SK-N-MC (cell line): ENCODE data around the gene KCNK13.
A peak's percentile ranks its signal among the peaks of the same experiment; 100 is the strongest.
"Not testable (repeated sequence)": the region's sequence is repeated elsewhere in the genome, so short reads cannot be mapped to it uniquely, and the experiment has no call there.

Experiments used
- DNase-seq: peaks from one replicate; pipeline ENCODE4 v3.0.0-alpha.2; 2011; ENCODE audit warnings: low read depth, low spot score
- H3K27ac ChIP-seq: fragments of 200-600 bp; sonication (generic); 2 replicates; pipeline ENCODE4 v1.5.1; 2016; ENCODE audit warnings: mixed run types
- H3K36me3 ChIP-seq: fragments of 200-600 bp; sonication (generic); 2 replicates; pipeline ENCODE4 v1.6.1; 2017; ENCODE audit warnings: antibody characterized with exemption, low read length, mixed read lengths; ENCODE audit not compliant: insufficient read depth
- H3K4me3 ChIP-seq: fragments of 200-600 bp; sonication (generic); 2 replicates; pipeline ENCODE4 v1.5.1; 2016
- H3K9ac ChIP-seq: fragments of 200-600 bp; sonication (generic); 2 replicates; pipeline ENCODE4 v1.8.0; 2017; ENCODE audit warnings: mixed run types, mixed read lengths; ENCODE audit not compliant: insufficient read length
- H3K9me3 ChIP-seq: fragments of 200-600 bp; sonication (generic); 2 replicates; pipeline ENCODE4 v1.6.1; 2017; ENCODE audit warnings: low read depth, mild to moderate bottlenecking, antibody characterized with exemption, low read length, moderate library complexity, mixed read lengths
- EZH2 ChIP-seq: fragments of 200-600 bp; sonication (generic); IDR thresholded peaks from one replicate; pipeline ENCODE4 v1.6.1; 2017; ENCODE audit warnings: antibody characterized with exemption
- FOXP2 ChIP-seq: optimal IDR thresholded peaks from 2 replicates; pipeline ENCODE3; 2011; ENCODE audit warnings: mild to moderate bottlenecking, moderate library complexity; ENCODE audit not compliant: insufficient read depth; ENCODE audit errors: extremely low read length, control extremely low read depth
- POLR2AphosphoS5 ChIP-seq: IDR thresholded peaks from 2 replicates; pipeline ENCODE4 v1.6.1; 2012; ENCODE audit warnings: mild to moderate bottlenecking, low read depth, low read length, borderline replicate concordance

Gene KCNK13

GRCh38 chr14:90061685-90062126 is at the start of gene KCNK13:
Gene KCNK13, plus strand, starts transcription at chr14:90061994. Its CDS starts 212 bp downstream, at chr14:90062206.
- DNase-seq: no peak
- 0 out of 2 replicates have a peak, but pooled peaks cover 4% of the 10 kb centered on the region for H3K9me3 ChIP-seq
- H3K9ac ChIP-seq: no peak within 1 kb of the TSS
- H3K4me3 ChIP-seq: peak within 1 kb of the TSS; percentile 74
- TF ChIP-seq EZH2 (no peak), FOXP2 (no peak), POLR2AphosphoS5 (no peak)
- H3K27ac ChIP-seq: no peak within 1 kb of the TSS
- no peaks in the 10 kb centered on the region for H3K36me3 ChIP-seq

- DNase-seq: no peak
- Histone ChIP-seq H3K27ac (no peak overlapping the region), H3K9me3 (no peaks in the 10 kb centered on the region), H3K36me3 (peaks cover 23% of the 10 kb centered on the region), H3K4me3 (no peak overlapping the region), H3K9ac (no peak overlapping the region)
- TF ChIP-seq FOXP2 (no peak), POLR2AphosphoS5 (no peak), EZH2 (no peak)
Measured at GRCh38 chr14:90017371-90017770, 44.4 kb upstream of the KCNK13 start.

- Histone ChIP-seq H3K9ac (no peak overlapping the region), H3K9me3 (no peaks in the 10 kb centered on the region), H3K4me3 (no peak overlapping the region), H3K27ac (no peak overlapping the region), H3K36me3 (peaks cover 33% of the 10 kb centered on the region)
- TF ChIP-seq POLR2AphosphoS5 (no peak), EZH2 (no peak), FOXP2 (no peak)
- DNase-seq: no peak
Measured at GRCh38 chr14:90019824-90020523, 41.8 kb upstream of the KCNK13 start.

- peaks cover 37% of the 10 kb centered on the region for H3K36me3 ChIP-seq
- H3K9ac ChIP-seq: no peak overlapping the region
- H3K27ac ChIP-seq: no peak overlapping the region
- TF ChIP-seq EZH2 (no peak), FOXP2 (no peak), POLR2AphosphoS5 (no peak)
- no peak for DNase-seq
- H3K4me3 ChIP-seq: no peak overlapping the region
- H3K9me3 ChIP-seq: no peaks in the 10 kb centered on the region
Measured at GRCh38 chr14:90023176-90023896, 38.5 kb upstream of the KCNK13 start.

GRCh38 chr14:90024910-90025309 is 36.9 kb upstream of the KCNK13 start:
- no peak overlapping the region for H3K4me3 ChIP-seq
- H3K9me3 ChIP-seq: no peaks in the 10 kb centered on the region
- H3K36me3 ChIP-seq: peaks cover 30% of the 10 kb centered on the region
- TF ChIP-seq EZH2 (no peak), POLR2AphosphoS5 (no peak), FOXP2 (no peak)
- no peak for DNase-seq
- no peak overlapping the region for H3K27ac ChIP-seq
- no peak overlapping the region for H3K9ac ChIP-seq

GRCh38 chr14:90026608-90027007 is 35.2 kb upstream of the KCNK13 start:
- not testable (repeated sequence) for H3K27ac ChIP-seq, H3K4me3 ChIP-seq, H3K9me3 ChIP-seq, DNase-seq, H3K9ac ChIP-seq
- peaks cover 23% of the 10 kb centered on the region for H3K36me3 ChIP-seq

GRCh38 chr14:90027842-90028241 is 34.0 kb upstream of the KCNK13 start:
- Histone ChIP-seq H3K36me3 (peaks cover 21% of the 10 kb centered on the region), H3K9me3 (no peaks in the 10 kb centered on the region), H3K4me3 (no peak overlapping the region), H3K9ac (no peak overlapping the region), H3K27ac (no peak overlapping the region)
- TF ChIP-seq POLR2AphosphoS5 (no peak), FOXP2 (no peak), EZH2 (no peak)
- no peak for DNase-seq

GRCh38 chr14:90034156-90034555 is 27.6 kb upstream of the KCNK13 start:
- no peak overlapping the region for H3K27ac ChIP-seq
- H3K9me3 ChIP-seq: no peaks in the 10 kb centered on the region
- no peak overlapping the region for H3K4me3 ChIP-seq
- TF ChIP-seq EZH2: no peak
- TF ChIP-seq FOXP2: no peak
- TF ChIP-seq POLR2AphosphoS5: no peak
- peaks cover 43% of the 10 kb centered on the region for H3K36me3 ChIP-seq
- no peak overlapping the region for H3K9ac ChIP-seq
- no peak for DNase-seq
